PC-3 (cell line): ENCODE measurements around the gene XCL2. TPM values are rescaled to one million over a fixed set of nuclear protein-coding genes. Genes with fewer than 3 reads are reported as not detected.
"Not testable (repeated sequence)": the region's sequence is repeated elsewhere in the genome, so short reads cannot be mapped to it uniquely, and the experiment has no call there.

Experiments
- ATAC-seq: fragments of 200-7000 bp; cut with Tn5 transposase; 2 replicates; pipeline ENCODE4 v1.9.1; 2020; ENCODE audit warnings: mild to moderate bottlenecking, moderate library complexity
- Bru-seq: library from RNA; stranded (reverse); fragments of 400-500 nt; gene quantifications from one replicate; lab custom pipeline; 2021; lab: Mats Ljungman, UMichigan
- BruChase-seq, 2 experiments: library from RNA; stranded (reverse); fragments of 400-500 nt; gene quantifications; one replicate each; lab custom pipeline; 2021; lab: Mats Ljungman, UMichigan
- BruUV-seq: library from RNA; stranded (reverse); fragments of 400-500 nt; replicated peaks from 2 replicates; lab custom pipeline; 2021; lab: Mats Ljungman, UMichigan
- CTCF ChIA-PET: fragments of 300-600 bp; sonication (Branson Sonifier 250); formaldehyde crosslinking; loops from one replicate; lab custom pipeline; 2022; ENCODE audit warnings: antibody characterized with exemption; lab: Charles Lee
- POLR2A ChIA-PET: fragments of 300-600 bp; sonication (Branson Sonifier 250); formaldehyde crosslinking; loops from one replicate; lab custom pipeline; 2022; ENCODE audit warnings: antibody characterized with exemption; ENCODE audit not compliant: unreplicated experiment; lab: Charles Lee
- DNase-seq: peaks from one replicate; pipeline ENCODE4 v3.0.0-alpha.2; 2015
- H2AFZ ChIP-seq: fragments of 300-600 bp; sonication (generic); 2 replicates; pipeline ENCODE4 v1.6.0; 2016; ENCODE audit warnings: antibody characterized with exemption, low read length
- H3F3A ChIP-seq: fragments of 300-600 bp; sonication (generic); one replicate; pipeline ENCODE4 v1.6.0; 2017; ENCODE audit warnings: antibody characterized with exemption, low read length, control low read depth, mild to moderate bottlenecking; ENCODE audit not compliant: unreplicated experiment
- H3K27ac ChIP-seq: fragments of 300-600 bp; sonication (generic); 2 replicates; pipeline ENCODE4 v1.5.1; 2016; ENCODE audit warnings: mild to moderate bottlenecking, low read length
- H3K27me3 ChIP-seq: fragments of 300-600 bp; sonication (generic); 2 replicates; pipeline ENCODE4 v1.6.1; 2016; ENCODE audit warnings: low read length, mixed read lengths
- H3K36me3 ChIP-seq: fragments of 300-600 bp; sonication (generic); 2 replicates; pipeline ENCODE4 v1.6.1; 2016; ENCODE audit warnings: low read depth, mixed run types, low read length, mixed read lengths
- H3K4me1 ChIP-seq: fragments of 300-600 bp; sonication (generic); 2 replicates; pipeline ENCODE4 v1.5.1; 2016; ENCODE audit warnings: low read length; ENCODE audit not compliant: insufficient read depth
- H3K4me2 ChIP-seq: fragments of 300-600 bp; sonication (generic); 2 replicates; pipeline ENCODE4 v1.6.0; 2016; ENCODE audit warnings: low read length
- H3K4me3 ChIP-seq: fragments of 300-600 bp; sonication (generic); 2 replicates; pipeline ENCODE4 v1.5.1; 2016; ENCODE audit warnings: mild to moderate bottlenecking, low read length, mixed read lengths
- H3K79me2 ChIP-seq: fragments of 300-600 bp; sonication (generic); 2 replicates; pipeline ENCODE4 v1.6.1; 2017; ENCODE audit warnings: low read length, mixed read lengths
- H3K9ac ChIP-seq: fragments of 300-600 bp; sonication (generic); 2 replicates; pipeline ENCODE4 v1.6.0; 2016; ENCODE audit warnings: mild to moderate bottlenecking, low read length
- H3K9me2 ChIP-seq: fragments of 300-600 bp; sonication (generic); replicated peaks from 2 replicates; pipeline ENCODE4 v1.6.1; 2016; ENCODE audit warnings: mixed run types, low read length, mixed read lengths
- H3K9me3 ChIP-seq: fragments of 300-600 bp; sonication (generic); 2 replicates; pipeline ENCODE4 v1.6.1; 2016; ENCODE audit warnings: low read length, mixed read lengths
- H4K20me1 ChIP-seq: fragments of 300-600 bp; sonication (generic); 2 replicates; pipeline ENCODE4 v1.6.1; 2016; ENCODE audit warnings: low read length, mixed read lengths
- CTCF ChIP-seq: fragments of 300-600 bp; sonication (generic); conservative IDR thresholded peaks from 2 replicates; pipeline ENCODE4 v1.5.1; 2017; ENCODE audit warnings: antibody characterized with exemption, low read depth, mild to moderate bottlenecking, low read length
- EZH2 ChIP-seq: fragments of 300-600 bp; sonication (generic); IDR thresholded peaks from one replicate; pipeline ENCODE4 v1.6.1; 2017; ENCODE audit warnings: antibody characterized with exemption, mild to moderate bottlenecking, low read length; ENCODE audit not compliant: unreplicated experiment
- EZH2phosphoT487 ChIP-seq: fragments of 300-600 bp; sonication (generic); IDR thresholded peaks from 2 replicates; pipeline ENCODE4 v1.6.1; 2018; ENCODE audit warnings: mild to moderate bottlenecking, antibody characterized with exemption, low read length, borderline replicate concordance
- intact Hi-C: fragments of 100-400 bp; cut with micrococcal nuclease; formaldehyde crosslinking; loops from 2 replicates; pipeline ENCODE4 v1.9.0; 2023
- long read RNA-seq: library from polyadenylated mRNA; unstranded; transcript quantifications from one replicate; pipeline ENCODE4 v2.0.0, GENCODE V29; 2021; ENCODE audit not compliant: unreplicated experiment
- total RNA-seq: library from RNA; depleted of rRNA; stranded (reverse); fragments of >200 nt; gene quantifications from 2 replicates; pipeline ENCODE4 v1.2.3, GENCODE V29; 2014; rRNA removed

Gene XCL2, protein sequence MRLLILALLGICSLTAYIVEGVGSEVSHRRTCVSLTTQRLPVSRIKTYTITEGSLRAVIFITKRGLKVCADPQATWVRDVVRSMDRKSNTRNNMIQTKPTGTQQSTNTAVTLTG
- not detected in 2 replicates for total RNA-seq
- not detected for Bru-seq, nascent RNA
- BruChase-seq, experiment 1, labeled RNA remaining after a 6-hour chase, result not detected
- not detected for BruChase-seq, experiment 2, labeled RNA remaining after a 2-hour chase
- long read RNA-seq, result 0 reads

GRCh38 chr1:168543840-168544498 is at the start of gene XCL2:
Gene XCL2 (minus strand): TSS chr1:168543997. CDS start chr1:168543964, 33 bp downstream.
- not testable (repeated sequence) for ATAC-seq, BruUV-seq

DNA sequence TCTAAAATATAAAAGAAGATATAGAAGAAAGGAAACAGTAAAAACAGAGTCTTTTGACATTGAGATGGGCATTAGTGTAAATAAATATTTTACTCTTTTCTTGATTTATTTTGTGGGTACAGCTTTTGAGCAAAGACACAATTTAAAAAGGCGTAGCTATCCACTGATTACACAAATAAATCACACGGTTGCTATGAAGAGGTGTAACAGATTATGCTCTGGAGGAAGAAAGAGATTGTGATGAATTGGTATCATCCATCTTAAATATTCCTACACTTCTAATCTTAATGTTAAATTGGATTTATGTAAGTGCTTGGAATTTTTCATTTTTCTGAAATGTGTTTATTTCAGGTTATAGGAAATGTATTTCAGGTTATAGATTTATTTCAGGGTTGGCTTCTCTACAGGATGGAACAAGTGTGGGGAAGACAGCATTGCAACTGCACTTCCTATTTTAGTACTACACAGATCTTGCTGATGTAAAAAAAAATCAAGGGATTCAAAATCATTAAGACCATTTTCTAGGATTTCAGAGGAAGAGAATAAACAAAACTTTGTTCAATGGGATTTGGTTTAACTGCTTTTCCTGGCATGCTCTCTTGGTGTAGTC is 47.9 kb upstream of the XCL2 start:
- Histone ChIP-seq H3K9me2 (no peaks in the 10 kb centered on the region; the same call in 1 of the 2 replicates), H3K27me3 (0 out of 2 replicates have a peak, but pooled peaks cover 4% of the 10 kb centered on the region), H4K20me1 (no peaks in the 10 kb centered on the region), H3K27ac (no peak overlapping the region), H3K4me3 (no peak overlapping the region), H3K9me3 (no peaks in the 10 kb centered on the region), H3K4me1 (no peaks in the 10 kb centered on the region), H3K4me2 (no peak overlapping the region), H3K36me3 (no peaks in the 10 kb centered on the region), H2AFZ (no peak overlapping the region), H3K9ac (no peak overlapping the region), H3K79me2 (no peaks in the 10 kb centered on the region), H3F3A (no peaks in the 10 kb centered on the region)
- DNase-seq (no peak), ATAC-seq (no peak)
- TF ChIP-seq EZH2phosphoT487, result no peak
- no peak for TF ChIP-seq CTCF
- no peak for TF ChIP-seq EZH2
- ChIA-PET CTCF (no interaction called here), POLR2A (no interaction called here)
- BruUV-seq, result no TSS peak
- intact Hi-C loops, result no loop called here

More at GRCh38 chr1:168543840-168544498, at the start of gene XCL2:
- H3K27ac ChIP-seq, H2AFZ ChIP-seq, H4K20me1 ChIP-seq, H3K27me3 ChIP-seq, intact Hi-C loops, H3K36me3 ChIP-seq, H3K4me1 ChIP-seq, H3F3A ChIP-seq, DNase-seq, H3K4me3 ChIP-seq, CTCF ChIA-PET, H3K4me2 ChIP-seq, H3K9me3 ChIP-seq, H3K79me2 ChIP-seq, POLR2A ChIA-PET, H3K9ac ChIP-seq, H3K9me2 ChIP-seq: not testable (repeated sequence)

DNA sequence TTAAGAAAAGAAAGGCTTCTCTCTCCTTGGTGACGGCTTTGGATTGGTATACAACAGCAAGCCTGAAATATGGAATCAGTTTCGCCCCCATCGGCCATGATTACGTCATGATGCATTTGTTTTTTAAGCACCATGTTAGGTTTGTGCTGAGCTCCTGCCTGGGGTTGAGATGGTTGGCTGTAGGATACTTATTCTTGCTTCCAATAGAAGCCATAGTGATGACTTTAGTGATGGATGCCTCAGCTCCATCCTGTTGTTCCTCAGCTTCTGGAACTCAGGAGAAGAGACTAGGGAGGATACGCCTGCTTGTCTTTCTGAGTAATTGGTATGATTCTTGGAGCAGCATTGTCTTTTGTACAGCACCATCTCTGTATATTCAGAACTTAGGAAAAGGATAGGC is 47.3 kb upstream of the XCL2 start:
- no peak overlapping the region for H3K4me3 ChIP-seq
- no peaks in the 10 kb centered on the region for H3K79me2 ChIP-seq
- POLR2A ChIA-PET, result no interaction called here
- H3K9me2 ChIP-seq, result no peaks in the 10 kb centered on the region; the same call in 1 of the 2 replicates
- no peaks in the 10 kb centered on the region for H4K20me1 ChIP-seq
- H3K4me1 ChIP-seq, result no peaks in the 10 kb centered on the region
- no peak overlapping the region for H2AFZ ChIP-seq
- intact Hi-C loops, result no loop called here
- ATAC-seq, result no peak
- H3K36me3 ChIP-seq, result no peaks in the 10 kb centered on the region
- no peak overlapping the region for H3K27ac ChIP-seq
- no peak for DNase-seq
- no peak for TF ChIP-seq CTCF
- no peak for TF ChIP-seq EZH2phosphoT487
- TF ChIP-seq EZH2, result no peak
- H3K4me2 ChIP-seq, result no peak overlapping the region
- CTCF ChIA-PET, result no interaction called here
- BruUV-seq, result no TSS peak
- no peak overlapping the region for H3K9ac ChIP-seq
- H3K9me3 ChIP-seq, result no peaks in the 10 kb centered on the region
- no peaks in the 10 kb centered on the region for H3F3A ChIP-seq
- H3K27me3 ChIP-seq, result 0 out of 2 replicates have a peak, but pooled peaks cover 4% of the 10 kb centered on the region
